Measurements from ENCODE around the gene INTS15. TPM values are rescaled to one million over a fixed set of nuclear protein-coding genes. Genes with fewer than 3 reads are reported as not detected.

Gene INTS15
- total RNA-seq, 1 donor from 2014 or later = 18.6 TPM

DNA sequence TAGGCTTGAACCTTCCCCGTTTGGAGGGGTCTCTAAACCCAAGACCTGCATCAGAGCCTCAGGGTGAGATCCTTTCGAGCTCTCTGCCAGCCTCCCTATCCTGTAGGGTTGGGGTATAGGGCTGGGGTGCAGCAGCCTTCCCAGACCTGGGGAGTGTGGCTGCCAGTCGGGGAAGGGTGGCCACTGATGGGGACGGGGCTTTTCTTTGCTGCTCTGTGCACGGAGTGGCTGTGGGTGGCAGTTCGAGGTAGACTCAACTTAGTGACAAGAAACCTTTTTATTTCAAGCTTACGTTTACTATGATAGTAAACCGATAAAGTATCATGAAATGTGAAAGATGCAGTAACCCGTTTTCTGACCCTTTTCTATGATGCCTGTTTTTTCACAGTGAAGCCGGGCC lies 60.3 kb downstream of the INTS15 start:
- Histone ChIP-seq H3K27me3 (ENCODE audit: insufficient read depth, low read length) (no peaks in the 10 kb centered on the region), H3K9ac (ENCODE audit: low read length) (no peak overlapping the region), H3K36me3 (ENCODE audit: insufficient read depth, low read length) (no peaks in the 10 kb centered on the region), H4K20me1 (ENCODE audit: insufficient read depth, low read length) (peaks cover 49% of the 10 kb centered on the region), H3K4me1 (ENCODE audit: insufficient read depth, low read length) (no peaks in the 10 kb centered on the region), H3K9me3 (ENCODE audit: insufficient read depth, low read depth, low read length) (peaks cover 4% of the 10 kb centered on the region), H3K79me2 (ENCODE audit: insufficient read depth, low read length) (peaks cover 27% of the 10 kb centered on the region), H3K4me3 (ENCODE audit: insufficient read depth, low read depth, low read length) (no peak overlapping the region), H2AFZ (ENCODE audit: low read depth, low read length) (no peak overlapping the region), H3K27ac (ENCODE audit: low read depth, low read length) (no peak overlapping the region), H3K4me2 (ENCODE audit: low read length) (no peak overlapping the region)
- no peak overlapping the region for H3K27ac Mint-ChIP-seq (ENCODE audit: unreplicated experiment)
- H3K4me3 Mint-ChIP-seq (ENCODE audit: unreplicated experiment) = no peak overlapping the region
- H3K4me1 Mint-ChIP-seq (ENCODE audit: low read depth, unreplicated experiment) = no peaks in the 10 kb centered on the region
- H3K36me3 Mint-ChIP-seq (ENCODE audit: low read depth, unreplicated experiment) = peaks cover 33% of the 10 kb centered on the region
- H3K27me3 Mint-ChIP-seq (ENCODE audit: low read depth, unreplicated experiment) = no peaks in the 10 kb centered on the region
- H3K9me3 Mint-ChIP-seq (ENCODE audit: unreplicated experiment) = peaks cover 14% of the 10 kb centered on the region
- DNase-seq (ENCODE audit: low read depth) (no peak), FAIRE-seq (no peak)
- no peak for TF ChIP-seq EZH2 (IDR thresholded peaks at IDR 0.05; ENCODE audit: insufficient read depth, low read length)
- TF ChIP-seq, protein P1, sequence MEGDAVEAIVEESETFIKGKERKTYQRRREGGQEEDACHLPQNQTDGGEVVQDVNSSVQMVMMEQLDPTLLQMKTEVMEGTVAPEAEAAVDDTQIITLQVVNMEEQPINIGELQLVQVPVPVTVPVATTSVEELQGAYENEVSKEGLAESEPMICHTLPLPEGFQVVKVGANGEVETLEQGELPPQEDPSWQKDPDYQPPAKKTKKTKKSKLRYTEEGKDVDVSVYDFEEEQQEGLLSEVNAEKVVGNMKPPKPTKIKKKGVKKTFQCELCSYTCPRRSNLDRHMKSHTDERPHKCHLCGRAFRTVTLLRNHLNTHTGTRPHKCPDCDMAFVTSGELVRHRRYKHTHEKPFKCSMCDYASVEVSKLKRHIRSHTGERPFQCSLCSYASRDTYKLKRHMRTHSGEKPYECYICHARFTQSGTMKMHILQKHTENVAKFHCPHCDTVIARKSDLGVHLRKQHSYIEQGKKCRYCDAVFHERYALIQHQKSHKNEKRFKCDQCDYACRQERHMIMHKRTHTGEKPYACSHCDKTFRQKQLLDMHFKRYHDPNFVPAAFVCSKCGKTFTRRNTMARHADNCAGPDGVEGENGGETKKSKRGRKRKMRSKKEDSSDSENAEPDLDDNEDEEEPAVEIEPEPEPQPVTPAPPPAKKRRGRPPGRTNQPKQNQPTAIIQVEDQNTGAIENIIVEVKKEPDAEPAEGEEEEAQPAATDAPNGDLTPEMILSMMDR (IDR thresholded peaks at IDR 0.05; ENCODE audit: insufficient read depth, low read depth, low read length) = no peak

DNA sequence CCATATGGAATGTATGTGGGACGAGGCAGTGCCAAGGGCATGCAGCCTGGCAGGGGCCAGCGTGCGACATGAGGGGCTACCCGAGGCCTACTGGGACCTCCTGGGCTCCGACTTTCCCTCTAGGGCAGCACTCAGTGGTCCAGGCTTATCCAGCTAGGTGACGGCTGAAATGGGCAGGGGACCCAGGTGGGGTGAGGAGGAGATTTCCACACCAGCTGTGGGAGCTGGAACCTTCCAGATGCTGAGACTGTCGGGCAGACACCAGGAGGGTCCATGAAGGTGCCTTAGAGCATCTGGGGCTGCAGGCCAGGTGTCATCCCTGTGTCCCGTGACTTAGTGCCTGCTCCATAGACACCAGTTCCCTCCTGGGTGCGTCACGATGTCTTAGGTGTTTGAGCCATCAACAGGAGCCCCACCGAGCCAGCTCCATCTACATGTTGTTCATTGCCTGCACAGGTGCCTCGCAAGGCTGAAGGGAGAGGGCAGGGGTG lies 60.7 kb downstream of the INTS15 start:
- H3K27ac ChIP-seq (ENCODE audit: low read depth, low read length) = no peak overlapping the region
- no peak overlapping the region for H3K4me3 ChIP-seq (ENCODE audit: insufficient read depth, low read depth, low read length)
- no peak for FAIRE-seq
- no peak for DNase-seq (ENCODE audit: low read depth)
- H3K27me3 ChIP-seq (ENCODE audit: insufficient read depth, low read length) = no peaks in the 10 kb centered on the region
- peaks cover 27% of the 10 kb centered on the region for H3K79me2 ChIP-seq (ENCODE audit: insufficient read depth, low read length)
- H4K20me1 ChIP-seq (ENCODE audit: insufficient read depth, low read length) = peaks cover 49% of the 10 kb centered on the region
- no peak overlapping the region for H3K4me2 ChIP-seq (ENCODE audit: low read length)
- no peak overlapping the region for H3K27ac Mint-ChIP-seq (ENCODE audit: unreplicated experiment)
- H3K4me1 ChIP-seq (ENCODE audit: insufficient read depth, low read length) = no peaks in the 10 kb centered on the region
- peaks cover 14% of the 10 kb centered on the region for H3K9me3 Mint-ChIP-seq (ENCODE audit: unreplicated experiment)
- no peak overlapping the region for H3K9ac ChIP-seq (ENCODE audit: low read length)
- TF ChIP-seq, protein P1 (IDR thresholded peaks at IDR 0.05; ENCODE audit: insufficient read depth, low read depth, low read length) = no peak
- no peak for TF ChIP-seq EZH2 (IDR thresholded peaks at IDR 0.05; ENCODE audit: insufficient read depth, low read length)
- no peak overlapping the region for H2AFZ ChIP-seq (ENCODE audit: low read depth, low read length)
- H3K4me1 Mint-ChIP-seq (ENCODE audit: low read depth, unreplicated experiment) = no peaks in the 10 kb centered on the region
- H3K27me3 Mint-ChIP-seq (ENCODE audit: low read depth, unreplicated experiment) = no peaks in the 10 kb centered on the region
- peaks cover 4% of the 10 kb centered on the region for H3K9me3 ChIP-seq (ENCODE audit: insufficient read depth, low read depth, low read length)
- H3K36me3 ChIP-seq (ENCODE audit: insufficient read depth, low read length) = no peaks in the 10 kb centered on the region
- no peak overlapping the region for H3K4me3 Mint-ChIP-seq (ENCODE audit: unreplicated experiment)
- H3K36me3 Mint-ChIP-seq (ENCODE audit: low read depth, unreplicated experiment) = peaks cover 38% of the 10 kb centered on the region

DNA sequence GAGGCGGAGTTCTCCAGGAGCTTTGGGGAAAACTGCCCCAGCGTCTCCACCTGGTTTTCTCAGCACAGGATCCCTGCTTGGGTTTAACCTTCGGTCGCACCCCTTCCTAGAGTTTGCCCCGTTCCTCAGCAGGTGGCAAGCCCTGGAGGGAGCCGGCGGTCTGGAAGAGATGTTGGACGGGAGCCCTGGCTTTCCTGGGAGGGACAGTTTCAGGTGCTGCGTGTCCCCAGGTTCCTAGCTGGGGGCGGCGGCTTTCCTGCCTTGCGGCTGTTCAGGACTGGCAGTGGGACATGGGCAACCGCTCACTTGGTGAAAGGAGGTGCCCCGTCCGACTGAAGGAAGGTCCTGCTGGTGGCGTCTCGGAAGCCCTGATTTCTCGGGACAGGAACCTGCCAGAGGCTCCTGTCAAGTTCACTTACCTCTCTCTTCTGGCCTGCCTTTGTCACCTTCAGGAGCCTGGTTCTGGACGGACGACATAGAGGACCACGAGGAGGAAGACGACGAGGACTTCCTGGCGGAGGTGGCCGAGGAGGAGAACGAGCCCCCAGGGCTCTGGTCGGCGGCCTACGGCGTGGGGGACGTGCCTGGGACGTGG lies 62.1 kb downstream of the INTS15 start:
- TF ChIP-seq, protein P1 (IDR thresholded peaks at IDR 0.05; ENCODE audit: insufficient read depth, low read depth, low read length) = no peak
- no peak for TF ChIP-seq EZH2 (IDR thresholded peaks at IDR 0.05; ENCODE audit: insufficient read depth, low read length)
- no peaks in the 10 kb centered on the region for H3K36me3 ChIP-seq (ENCODE audit: insufficient read depth, low read length)
- H3K4me1 ChIP-seq (ENCODE audit: insufficient read depth, low read length) = no peaks in the 10 kb centered on the region
- peaks cover 38% of the 10 kb centered on the region for H4K20me1 ChIP-seq (ENCODE audit: insufficient read depth, low read length)
- Mint-ChIP-seq H3K9me3 (ENCODE audit: unreplicated experiment) (peaks cover 14% of the 10 kb centered on the region), H3K4me1 (ENCODE audit: low read depth, unreplicated experiment) (no peaks in the 10 kb centered on the region), H3K36me3 (ENCODE audit: low read depth, unreplicated experiment) (peaks cover 41% of the 10 kb centered on the region), H3K27ac (ENCODE audit: unreplicated experiment) (no peak overlapping the region), H3K27me3 (ENCODE audit: low read depth, unreplicated experiment) (no peaks in the 10 kb centered on the region), H3K4me3 (ENCODE audit: unreplicated experiment) (no peak overlapping the region)
- H2AFZ ChIP-seq (ENCODE audit: low read depth, low read length) = no peak overlapping the region
- no peak overlapping the region for H3K4me2 ChIP-seq (ENCODE audit: low read length)
- H3K27me3 ChIP-seq (ENCODE audit: insufficient read depth, low read length) = no peaks in the 10 kb centered on the region
- no peak for FAIRE-seq
- peaks cover 4% of the 10 kb centered on the region for H3K9me3 ChIP-seq (ENCODE audit: insufficient read depth, low read depth, low read length)
- no peak overlapping the region for H3K9ac ChIP-seq (ENCODE audit: low read length)
- H3K27ac ChIP-seq (ENCODE audit: low read depth, low read length) = no peak overlapping the region
- H3K79me2 ChIP-seq (ENCODE audit: insufficient read depth, low read length) = peaks cover 21% of the 10 kb centered on the region
- DNase-seq (ENCODE audit: low read depth) = no peak
- H3K4me3 ChIP-seq (ENCODE audit: insufficient read depth, low read depth, low read length) = no peak overlapping the region

All from astrocyte (in vitro differentiated cells and primary cell).